Activated CD4-positive, CD25-positive, alpha-beta regulatory T cell treated with anti-CD3 and anti-CD28 coated beads, Interleukin-2, amount 50 U/mL, for 24 hours (primary cell): ENCODE measurements around the gene LRRC36.

Experiments
- ATAC-seq, 2 donors: fragments of 150-1000 bp; cut with Tn5 transposase; one replicate each; pipeline ENCODE4 v1.10.0; 2021; ENCODE audit warnings: mild to moderate bottlenecking in 1 of 2, moderate library complexity in 1 of 2

The LRRC36 gene, protein sequence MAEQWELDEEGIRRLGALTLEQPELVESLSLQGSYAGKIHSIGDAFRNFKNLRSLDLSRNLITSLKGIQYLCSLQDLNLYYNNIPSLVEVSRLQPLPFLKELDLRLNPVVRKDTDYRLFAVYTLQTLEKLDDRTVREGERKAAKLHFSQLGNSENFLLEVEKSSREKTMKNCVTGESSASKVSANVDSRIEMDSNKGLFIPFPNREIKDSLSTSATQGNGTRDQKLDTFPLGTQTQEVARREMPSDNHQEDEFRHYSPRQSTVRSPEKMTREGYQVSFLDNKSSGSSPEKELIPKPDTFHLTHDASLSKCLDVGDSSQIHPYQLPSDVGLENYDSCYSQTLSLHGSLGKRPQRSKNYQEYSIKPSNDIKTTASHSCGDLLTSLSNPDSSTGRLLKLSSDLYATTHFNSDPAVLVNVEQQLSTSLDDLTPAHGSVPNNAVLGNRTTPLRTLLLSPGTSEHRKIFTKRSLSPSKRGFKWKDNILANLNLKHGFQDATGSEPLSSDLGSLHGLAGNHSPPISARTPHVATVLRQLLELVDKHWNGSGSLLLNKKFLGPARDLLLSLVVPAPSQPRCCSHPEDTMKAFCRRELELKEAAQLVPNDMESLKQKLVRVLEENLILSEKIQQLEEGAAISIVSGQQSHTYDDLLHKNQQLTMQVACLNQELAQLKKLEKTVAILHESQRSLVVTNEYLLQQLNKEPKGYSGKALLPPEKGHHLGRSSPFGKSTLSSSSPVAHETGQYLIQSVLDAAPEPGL

DNA sequence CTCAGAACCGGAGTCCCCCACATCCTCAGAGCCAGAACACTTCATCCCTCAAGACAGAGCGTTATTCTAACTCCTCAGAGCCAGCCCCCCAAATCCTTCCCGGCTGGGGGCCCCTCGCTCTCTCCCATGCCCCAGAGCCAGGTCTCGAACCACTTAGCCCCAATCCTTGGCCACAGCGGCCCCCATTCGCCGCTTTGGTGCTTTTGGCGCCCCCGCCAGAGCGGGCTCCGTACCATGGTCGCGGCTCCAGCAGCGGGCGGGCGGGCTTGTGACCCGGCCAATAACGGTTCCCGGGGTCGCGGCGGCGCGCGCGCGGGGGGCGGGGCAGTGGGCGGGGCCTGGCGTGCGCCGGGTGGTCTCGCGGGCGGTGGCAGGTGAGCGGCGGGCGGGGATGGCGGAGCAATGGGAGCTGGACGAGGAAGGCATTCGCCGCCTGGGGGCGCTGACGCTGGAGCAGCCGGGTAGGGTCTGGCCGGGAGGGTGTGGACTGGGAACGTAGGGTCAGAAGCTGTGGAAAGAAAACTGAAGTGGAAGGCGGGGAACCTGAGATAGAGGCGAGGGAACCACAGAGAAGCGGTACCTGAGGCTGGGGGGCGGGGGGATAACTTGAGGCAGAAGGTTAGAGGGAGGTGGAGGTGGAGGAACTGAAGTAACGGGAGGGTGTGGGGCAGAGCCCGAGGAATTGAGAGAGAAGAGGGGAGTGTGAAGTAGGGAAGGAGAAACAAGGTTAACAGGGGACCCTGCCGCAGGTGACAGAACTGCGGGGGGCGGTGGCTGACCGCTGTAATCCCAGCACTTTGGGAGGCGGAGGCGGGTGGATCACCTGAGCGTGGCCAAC is at the start of gene LRRC36, which contains the start of gene KCTD19:
TSS of gene LRRC36 (plus strand) at position 344 of the 838 bp plus-strand sequence. CDS start at position 392, 48 bp downstream.
TSS of gene KCTD19 (minus strand) at position 270 of the 838 bp plus-strand sequence. CDS start at position 236, 34 bp downstream.
- ATAC-seq = peak; percentile 43 to 51

DNA sequence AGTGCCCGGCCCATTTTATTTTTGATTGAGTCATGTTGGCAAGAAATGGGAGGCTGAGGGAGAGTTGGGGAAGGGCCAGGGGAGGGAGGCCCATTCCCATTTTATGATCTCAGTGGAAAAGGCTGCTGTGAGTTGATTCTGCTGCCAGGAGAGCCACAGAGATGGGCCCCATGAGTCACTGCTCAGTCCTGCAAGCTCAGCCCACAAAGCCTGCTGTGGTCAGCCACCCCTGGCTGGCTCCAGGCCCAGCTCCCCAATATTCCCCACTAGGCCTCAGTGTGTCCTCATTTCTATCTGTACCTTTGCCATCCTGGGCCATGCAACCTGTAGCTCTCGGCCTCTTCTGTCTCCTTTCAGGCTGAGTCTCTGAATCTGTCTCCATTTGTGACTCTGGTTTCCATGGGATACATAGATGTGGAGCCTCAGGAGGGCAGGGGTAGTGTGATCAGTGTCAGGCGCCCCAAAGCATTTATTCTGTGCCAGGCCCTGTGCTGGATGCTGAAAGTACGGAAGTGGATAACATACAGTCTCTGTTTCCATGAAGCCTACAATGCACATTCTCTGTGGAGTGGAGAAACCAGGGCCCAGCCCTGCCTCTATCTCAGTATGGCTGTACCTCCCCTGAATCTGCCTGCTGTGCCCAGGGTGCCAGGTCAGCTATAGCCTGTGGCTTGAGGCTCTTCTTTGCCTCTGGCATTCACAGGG is 49.2 kb upstream of the LRRC36 start:
- no peak for ATAC-seq

DNA sequence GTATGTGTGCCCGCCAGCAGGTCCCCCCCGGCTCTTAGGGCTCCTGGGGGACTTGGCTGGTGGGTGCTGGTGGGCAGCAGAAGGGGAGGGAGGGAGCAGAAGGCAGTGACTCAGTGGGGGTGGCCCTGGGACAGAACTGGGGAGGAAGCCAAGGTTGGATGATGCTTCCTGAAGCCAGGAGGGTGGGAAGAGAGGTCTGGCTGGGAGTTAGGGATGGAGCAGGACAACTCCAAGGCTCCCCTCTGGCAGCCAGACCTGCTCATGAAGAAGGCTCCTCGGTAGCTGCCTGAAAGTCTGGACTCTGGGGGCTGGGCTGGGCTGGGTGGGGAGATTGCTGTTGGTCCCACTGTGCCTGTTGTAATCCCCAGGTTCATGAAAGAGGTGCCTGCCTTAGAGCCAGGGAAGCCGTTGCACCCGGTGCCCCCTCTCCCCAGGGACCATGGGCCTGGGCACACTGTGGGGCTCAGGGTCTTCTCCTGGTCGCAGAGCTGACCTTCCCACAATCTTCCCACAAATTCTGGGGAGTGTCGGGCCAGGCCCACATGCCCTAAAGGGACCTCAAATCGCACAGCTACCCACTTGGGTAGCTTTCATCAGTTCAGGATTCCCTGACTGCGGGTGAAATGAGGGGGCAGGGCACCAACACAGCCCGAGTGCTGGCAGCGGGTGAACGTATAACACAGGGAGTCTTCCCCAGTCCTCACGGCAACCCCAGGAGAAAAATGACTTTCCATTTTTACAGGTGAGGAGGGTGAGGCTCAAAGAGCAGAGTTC is 48.4 kb upstream of the LRRC36 start:
- no peak for ATAC-seq

DNA sequence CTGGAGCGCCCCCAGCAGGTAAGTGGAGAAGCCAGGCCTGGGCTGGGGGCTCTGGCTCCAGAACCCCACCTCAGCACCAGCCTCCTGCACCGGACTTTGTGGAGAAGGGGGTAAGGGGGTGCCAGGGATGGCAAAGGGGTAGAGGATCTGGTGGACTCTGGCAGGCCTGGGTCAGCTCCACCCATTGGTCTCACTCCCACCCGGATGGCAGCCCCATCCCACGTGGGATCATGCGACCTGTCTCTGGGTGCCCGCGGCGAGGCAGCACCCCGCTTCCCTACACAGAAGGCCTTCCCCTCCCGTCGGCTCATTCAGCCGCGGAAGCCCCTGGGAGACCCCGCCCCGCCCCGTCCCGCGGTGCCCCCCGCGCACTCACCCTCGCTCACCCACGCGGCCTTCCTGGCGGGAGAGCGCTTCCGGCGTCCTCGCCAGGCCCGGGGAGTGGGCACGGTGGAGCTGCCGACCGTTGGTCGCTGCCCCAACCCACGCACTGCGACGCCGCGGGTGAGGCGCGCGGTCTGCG is 47.8 kb upstream of the LRRC36 start:
- peak; percentile 46 to 55 for ATAC-seq

DNA sequence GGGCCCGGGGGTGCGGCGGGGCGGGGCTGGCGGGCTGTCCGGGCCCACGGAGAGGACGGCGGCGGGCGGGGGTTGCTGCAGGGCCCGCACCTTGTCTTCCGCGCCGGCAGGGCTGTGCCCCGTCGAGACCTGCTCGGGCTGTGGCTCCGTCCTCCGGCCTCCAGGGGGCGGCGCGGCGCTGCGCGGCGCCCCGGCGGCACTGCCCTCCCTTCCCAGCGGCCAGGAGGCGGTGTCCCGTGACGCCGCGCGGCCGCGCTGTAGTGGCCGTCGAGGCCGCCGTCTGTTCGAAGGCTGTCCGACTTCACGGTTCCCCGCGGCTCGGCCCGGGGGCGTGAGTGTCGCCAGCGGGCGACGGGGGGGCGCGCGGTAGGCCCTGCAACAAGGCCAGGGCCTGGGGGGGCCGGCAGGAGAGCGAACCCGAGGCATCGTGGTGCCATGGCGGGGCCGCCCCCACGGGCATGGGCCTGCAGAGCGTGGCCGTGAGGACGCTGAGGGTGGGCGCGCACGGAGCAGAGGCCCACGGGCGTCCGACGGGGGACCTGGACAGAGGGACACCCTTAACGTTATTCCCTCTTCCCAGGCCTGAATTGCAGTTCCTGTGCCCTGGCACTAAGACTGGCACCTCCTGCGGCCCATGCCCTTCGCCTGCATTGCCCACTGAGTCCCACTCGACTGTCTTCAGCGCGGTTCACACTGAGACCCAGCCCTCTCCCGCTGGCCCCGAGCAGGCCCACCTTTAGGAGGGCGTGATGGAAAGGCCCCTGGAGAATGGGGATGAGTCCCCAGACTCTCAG is 47.1 kb upstream of the LRRC36 start, which contains the start of gene PLEKHG4:
TSS of gene PLEKHG4 (plus strand) at position 237 of the 794 bp plus-strand sequence. CDS start at position 750, 513 bp downstream.
- peak; percentile 95 to 96 for ATAC-seq

DNA sequence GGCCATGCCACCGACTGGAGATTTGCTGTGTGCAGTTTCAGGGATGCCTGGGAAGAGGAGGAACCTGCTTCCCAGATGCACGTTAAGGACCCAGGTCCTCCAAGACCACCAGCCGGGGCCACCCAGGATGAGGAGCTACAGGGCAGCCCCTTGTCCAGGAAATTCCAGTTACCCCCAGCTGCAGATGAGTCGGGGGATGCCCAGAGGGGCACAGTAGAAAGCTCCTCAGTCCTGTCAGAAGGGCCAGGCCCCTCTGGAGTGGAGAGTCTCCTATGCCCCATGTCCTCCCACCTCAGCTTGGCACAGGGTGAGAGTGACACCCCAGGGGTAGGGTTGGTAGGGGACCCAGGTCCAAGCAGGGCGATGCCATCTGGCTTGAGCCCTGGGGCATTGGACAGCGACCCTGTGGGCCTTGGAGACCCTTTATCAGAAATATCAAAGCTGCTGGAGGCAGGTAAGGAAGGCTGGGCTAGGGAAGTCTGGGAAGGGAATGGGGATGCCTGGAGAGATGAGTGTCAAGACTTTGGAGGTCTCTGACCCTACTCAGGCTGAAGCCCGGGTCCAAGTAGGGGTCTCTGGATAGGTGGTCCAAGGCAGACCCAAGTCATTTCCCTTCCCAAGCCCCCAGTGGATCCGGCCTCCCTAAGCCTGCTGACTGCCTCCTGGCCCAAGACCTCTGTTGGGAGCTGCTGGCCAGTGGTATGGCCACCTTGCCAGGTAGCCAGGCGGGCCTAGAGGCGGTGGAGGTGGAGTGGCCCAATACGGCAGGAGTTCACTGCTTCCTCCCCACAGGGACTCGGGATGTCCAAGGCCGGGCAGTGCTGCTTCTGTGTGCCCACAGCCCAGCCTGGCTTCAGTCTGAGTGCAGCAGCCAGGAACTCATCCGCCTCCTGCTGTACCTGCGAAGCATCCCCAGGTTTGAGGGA is 46.3 kb upstream of the LRRC36 start:
- ATAC-seq = no peak

DNA sequence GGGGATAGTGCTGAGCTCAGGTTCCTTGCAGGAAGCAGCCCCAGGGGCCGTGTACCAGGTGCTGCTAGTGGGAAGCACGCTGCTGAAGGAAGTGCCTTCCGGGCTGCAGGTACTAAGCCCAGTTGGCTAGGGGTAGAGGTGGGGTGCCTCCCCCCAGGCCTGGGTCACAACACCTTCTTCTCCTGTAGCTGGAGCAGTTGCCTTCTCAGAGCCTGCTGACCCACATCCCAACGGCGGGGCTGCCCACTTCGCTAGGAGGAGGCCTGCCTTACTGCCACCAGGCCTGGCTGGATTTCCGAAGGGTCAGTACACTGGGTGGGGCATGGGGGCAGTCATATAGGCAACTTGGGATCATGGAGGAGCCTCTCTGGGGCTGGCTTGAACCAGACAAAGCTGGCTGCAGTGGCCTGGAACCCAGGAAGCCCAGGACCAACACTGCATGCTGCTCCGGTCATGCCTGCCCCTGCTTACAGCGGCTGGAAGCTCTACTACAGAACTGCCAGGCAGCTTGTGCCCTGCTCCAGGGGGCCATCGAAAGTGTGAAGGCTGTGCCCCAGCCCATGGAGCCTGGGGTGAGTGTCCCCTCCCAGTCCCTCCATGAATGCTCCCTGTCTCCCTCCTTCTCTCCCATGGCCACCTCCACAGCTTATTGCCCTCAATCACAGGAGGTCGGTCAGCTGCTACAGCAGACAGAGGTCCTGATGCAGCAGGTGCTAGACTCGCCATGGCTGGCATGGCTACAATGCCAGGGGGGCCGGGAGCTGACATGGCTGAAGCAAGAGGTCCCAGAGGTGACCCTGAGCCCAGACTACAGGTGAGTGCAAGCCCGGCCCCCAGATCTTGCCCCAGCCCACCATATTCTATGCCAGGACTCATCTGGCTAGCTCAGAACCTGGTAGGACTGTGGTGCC is 44.8 kb upstream of the LRRC36 start:
- ATAC-seq = no peak

DNA sequence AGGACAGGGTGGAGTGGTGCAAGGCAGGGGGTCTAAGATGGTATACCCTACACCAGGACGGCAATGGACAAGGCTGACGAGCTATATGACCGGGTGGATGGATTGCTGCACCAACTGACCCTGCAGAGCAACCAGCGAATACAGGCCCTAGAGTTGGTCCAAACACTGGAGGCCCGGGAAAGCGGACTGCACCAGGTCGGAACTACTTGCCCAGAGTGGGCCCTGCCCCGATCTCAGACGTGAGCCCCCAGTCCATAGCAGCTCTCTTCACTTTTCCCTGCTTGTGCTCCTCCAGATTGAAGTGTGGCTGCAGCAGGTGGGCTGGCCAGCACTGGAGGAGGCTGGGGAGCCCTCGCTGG is 44.2 kb upstream of the LRRC36 start:
- ATAC-seq = no peak

DNA sequence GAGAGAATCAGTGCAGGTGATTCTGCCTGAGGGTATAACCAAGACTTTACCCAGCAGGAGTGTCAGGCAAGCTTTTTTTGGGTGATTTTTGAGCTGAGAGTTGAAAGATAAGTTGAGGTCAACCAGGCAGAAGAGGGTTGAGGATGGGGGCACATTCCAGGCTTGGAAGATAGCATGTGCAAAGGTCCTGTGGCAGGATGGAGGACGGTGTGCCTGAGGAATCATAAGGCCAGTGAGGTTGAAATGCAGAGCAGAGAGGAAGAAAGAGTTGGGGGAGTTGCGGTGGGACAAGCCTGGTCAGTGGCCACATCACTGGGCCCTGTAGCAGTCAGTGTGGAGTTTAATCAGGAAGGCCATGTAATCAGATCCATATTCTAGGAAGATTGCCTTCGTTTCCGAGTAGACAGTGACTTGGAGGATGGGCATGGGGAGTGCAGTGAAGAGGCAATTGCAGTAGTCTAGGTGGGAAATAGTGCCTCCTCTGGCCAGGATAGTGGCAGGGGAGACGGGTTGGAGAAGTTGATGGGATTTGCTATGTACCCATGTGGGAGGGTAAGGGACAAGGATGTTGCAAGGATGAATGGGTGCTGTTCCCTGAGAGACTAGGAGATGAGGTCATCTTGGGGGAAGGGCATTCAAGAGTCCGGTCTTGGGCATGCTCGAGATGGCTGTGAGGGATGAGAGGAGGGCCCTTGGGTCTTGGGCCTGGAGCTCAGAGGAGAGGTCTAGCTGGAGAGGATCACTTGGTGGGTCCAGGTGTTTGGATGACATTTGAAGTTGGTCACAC is 43.4 kb upstream of the LRRC36 start:
- no peak for ATAC-seq

DNA sequence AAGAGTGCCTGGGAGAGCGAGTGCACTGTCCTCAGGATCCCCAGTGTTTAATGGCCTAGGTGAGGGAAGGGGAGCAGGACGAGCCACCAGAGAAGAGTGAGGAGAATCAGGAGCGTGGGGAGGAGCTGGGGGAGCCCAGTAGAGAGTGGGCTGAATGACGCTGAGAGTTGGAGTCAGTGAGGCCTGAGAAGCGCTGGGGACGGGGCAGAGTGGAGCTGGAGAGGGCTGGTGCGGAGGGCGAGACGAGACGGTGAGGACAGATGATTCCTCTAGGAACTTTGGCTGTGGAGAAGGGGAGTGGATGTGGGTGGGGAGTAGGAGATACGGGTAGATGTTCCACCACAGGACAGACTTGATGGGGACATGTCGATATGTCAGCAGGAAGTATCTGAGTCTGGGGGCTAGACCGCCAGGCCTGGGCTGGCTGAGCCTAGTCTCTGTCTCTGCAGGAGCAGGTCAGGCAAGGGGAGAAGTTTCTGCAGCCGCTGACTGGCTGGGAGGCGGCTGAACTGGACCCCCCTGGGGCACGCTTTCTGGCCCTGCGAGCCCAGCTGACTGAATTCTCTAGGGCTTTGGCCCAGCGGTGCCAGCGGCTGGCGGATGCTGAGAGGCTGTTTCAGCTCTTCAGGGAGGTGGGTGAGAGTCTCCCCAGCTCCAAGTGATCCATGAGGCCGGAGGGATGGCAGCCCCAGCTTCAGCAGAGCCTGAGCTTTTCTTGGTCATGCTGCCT is 42.6 kb upstream of the LRRC36 start:
- no peak for ATAC-seq

DNA sequence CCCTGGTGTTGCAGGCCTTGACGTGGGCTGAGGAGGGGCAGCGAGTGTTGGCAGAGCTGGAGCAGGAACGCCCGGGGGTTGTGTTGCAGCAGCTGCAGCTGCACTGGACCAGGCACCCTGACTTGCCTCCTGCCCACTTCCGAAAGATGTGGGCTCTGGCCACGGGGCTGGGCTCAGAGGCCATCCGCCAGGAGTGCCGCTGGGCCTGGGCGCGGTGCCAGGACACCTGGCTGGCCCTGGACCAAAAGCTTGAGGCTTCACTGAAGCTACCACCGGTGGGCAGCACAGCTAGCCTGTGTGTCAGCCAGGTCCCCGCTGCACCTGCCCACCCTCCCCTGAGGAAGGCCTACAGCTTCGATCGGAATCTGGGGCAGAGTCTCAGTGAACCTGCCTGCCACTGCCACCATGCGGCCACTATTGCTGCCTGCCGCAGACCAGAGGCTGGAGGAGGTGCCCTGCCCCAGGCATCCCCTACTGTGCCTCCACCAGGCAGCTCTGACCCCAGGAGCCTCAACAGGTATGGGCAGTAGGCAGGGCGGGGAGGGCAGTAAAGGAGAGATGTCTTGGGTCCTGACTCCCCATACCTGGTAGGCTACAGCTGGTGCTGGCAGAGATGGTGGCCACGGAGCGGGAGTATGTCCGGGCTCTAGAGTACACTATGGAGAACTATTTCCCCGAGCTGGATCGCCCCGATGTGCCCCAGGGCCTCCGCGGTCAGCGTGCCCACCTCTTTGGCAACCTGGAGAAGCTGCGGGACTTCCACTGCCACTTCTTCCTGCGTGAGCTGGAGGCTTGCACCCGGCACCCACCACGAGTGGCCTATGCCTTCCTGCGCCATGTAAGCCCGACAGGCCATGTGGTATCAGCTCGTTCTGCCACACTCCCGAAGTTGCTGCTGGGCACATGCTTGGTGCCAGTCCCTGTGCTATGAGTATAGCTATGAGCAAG is 41.6 kb upstream of the LRRC36 start:
- ATAC-seq = peak in 1 of 2 donors; percentile 31

DNA sequence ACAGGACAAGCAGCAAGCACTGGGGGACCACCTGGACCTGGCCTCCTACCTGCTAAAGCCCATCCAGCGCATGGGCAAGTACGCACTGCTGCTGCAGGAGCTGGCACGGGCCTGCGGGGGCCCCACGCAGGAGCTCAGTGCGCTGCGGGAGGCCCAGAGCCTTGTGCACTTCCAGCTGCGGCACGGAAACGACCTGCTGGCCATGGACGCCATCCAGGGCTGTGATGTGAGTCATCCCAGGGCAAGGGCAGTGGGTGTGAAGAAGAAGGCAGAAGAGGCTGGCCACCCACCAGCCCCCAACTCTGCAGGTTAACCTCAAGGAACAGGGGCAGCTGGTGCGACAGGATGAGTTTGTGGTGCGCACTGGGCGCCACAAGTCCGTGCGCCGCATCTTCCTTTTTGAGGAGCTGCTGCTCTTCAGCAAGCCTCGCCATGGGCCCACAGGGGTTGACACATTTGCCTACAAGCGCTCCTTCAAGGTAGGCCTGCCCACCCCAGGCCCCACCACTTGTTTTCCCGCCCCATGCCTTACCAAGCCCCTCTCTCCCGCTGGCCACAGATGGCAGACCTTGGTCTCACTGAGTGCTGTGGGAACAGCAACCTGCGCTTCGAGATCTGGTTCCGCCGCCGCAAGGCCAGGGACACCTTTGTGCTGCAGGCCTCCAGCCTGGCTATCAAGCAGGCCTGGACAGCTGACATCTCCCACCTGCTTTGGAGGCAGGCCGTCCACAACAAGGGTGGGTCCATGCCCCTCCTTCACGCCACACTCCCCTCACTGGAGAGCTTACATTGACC is 40.0 kb upstream of the LRRC36 start:
- ATAC-seq = no peak

DNA sequence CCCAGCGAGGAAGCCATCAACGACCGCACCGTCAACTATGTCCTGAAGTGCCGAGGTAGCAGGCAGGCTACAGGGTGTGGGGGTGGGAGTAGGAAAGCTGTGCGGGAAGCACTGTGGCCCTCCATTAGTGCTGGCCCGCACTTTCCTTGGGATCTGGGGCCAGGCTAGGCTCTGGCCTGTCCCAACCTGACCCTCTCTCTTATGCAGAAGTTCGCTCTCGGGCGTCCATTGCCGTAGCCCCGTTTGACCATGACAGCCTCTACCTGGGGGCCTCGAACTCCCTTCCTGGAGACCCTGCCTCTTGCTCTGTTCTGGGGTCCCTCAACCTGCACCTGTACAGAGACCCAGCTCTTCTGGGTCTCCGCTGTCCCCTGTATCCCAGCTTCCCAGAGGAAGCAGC is 38.7 kb upstream of the LRRC36 start:
- ATAC-seq = no peak

DNA sequence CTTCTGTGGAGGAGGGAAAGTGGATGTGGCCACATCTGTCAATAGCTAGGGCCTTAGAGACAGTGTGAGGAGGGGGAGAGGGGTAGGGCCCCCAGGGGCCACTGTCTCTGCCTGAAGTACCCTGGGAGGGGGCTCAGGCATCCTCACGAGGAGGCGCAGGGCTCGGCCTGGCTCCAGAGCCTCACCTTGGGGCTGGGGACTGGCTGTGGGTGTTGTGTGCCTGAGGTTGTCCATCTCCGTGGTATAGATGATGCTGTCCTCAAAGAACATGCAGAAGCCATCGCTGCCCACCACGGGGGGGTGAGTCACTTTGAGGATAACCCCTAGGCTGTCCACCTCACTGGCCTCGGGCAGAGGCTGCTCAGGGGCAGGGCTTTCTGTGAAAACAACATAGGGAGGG is 35.2 kb upstream of the LRRC36 start:
- no peak for ATAC-seq
